Measurements from ENCODE around the gene DYTN. TPM values are rescaled to one million over a fixed set of nuclear protein-coding genes. Genes with fewer than 3 reads are reported as not detected.

The DYTN gene
- total and polyA plus RNA-seq, 9 donors: not detected

DNA sequence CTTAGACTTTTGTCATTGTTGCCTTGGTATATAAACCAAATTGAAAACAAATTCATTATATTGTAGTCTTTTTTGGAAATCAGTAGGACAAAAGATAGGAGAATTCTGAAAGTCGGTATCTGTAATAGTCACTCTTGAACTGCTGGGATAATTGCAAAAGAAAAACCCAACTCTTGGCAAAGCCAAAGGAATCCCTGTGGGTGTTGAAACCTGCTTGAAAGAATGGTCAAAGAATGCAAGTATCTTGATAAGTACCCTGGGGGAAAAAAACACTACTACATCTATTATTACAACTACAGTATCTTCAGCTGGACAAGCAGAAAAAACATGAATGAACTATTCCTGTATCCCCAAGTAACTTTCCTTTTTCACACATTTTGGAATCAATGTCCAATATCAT lies 83.2 kb downstream of the DYTN start:
- TF ChIP-seq EP300 (IDR thresholded peaks at IDR 0.05) (no peak), CTCF (IDR thresholded peaks at IDR 0.05) (no peak), POLR2A (IDR thresholded peaks at IDR 0.05) (no peak)
- intact Hi-C loops (cut with DNase I): no loop called here
- WGBS, 3 donors: 53 to 70% (median 61%) methylated on average over 1 of the region's 1 CpG

GRCh38 chr2:206631340-206631739 lies 86.9 kb downstream of the DYTN start:
- no peak overlapping the region for H3K4me3 ChIP-seq
- H3K27me3 ChIP-seq: no peaks in the 10 kb centered on the region
- H3K4me1 ChIP-seq (ENCODE audit: insufficient read depth): no peaks in the 10 kb centered on the region
- intact Hi-C loops (cut with DNase I): no loop called here
- no peaks in the 10 kb centered on the region for H3K9me3 ChIP-seq
- no peak for DNase-seq
- no peaks in the 10 kb centered on the region for H3K36me3 ChIP-seq
- 52 to 85% (median 64%) methylated on average over 3 of the region's 3 CpGs for WGBS, 3 donors
- H3K27ac ChIP-seq: no peak overlapping the region
- TF ChIP-seq POLR2A (IDR thresholded peaks at IDR 0.05): no peak
- no peak for TF ChIP-seq EP300 (IDR thresholded peaks at IDR 0.05)
- TF ChIP-seq CTCF (IDR thresholded peaks at IDR 0.05): no peak

More for the DNA sequence above, 83.2 kb downstream of the DYTN start:
- H3K27ac ChIP-seq: no peak overlapping the region
- no peaks in the 10 kb centered on the region for H3K27me3 ChIP-seq
- no peak for DNase-seq
- no peaks in the 10 kb centered on the region for H3K9me3 ChIP-seq
- H3K36me3 ChIP-seq: no peaks in the 10 kb centered on the region
- H3K4me1 ChIP-seq (ENCODE audit: insufficient read depth): no peaks in the 10 kb centered on the region
- no peak overlapping the region for H3K4me3 ChIP-seq

- TF ChIP-seq POLR2A (IDR thresholded peaks at IDR 0.05) (no peak), CTCF (IDR thresholded peaks at IDR 0.05) (no peak), EP300 (IDR thresholded peaks at IDR 0.05) (no peak)
- intact Hi-C loops (cut with DNase I): no loop called here
- H3K27me3 ChIP-seq: no peaks in the 10 kb centered on the region
- no peak for DNase-seq
- H3K4me3 ChIP-seq: no peak overlapping the region
- H3K4me1 ChIP-seq (ENCODE audit: insufficient read depth): no peaks in the 10 kb centered on the region
- no peaks in the 10 kb centered on the region for H3K36me3 ChIP-seq
- H3K9me3 ChIP-seq: no peaks in the 10 kb centered on the region
- H3K27ac ChIP-seq: no peak overlapping the region
Observed at GRCh38 chr2:206627632-206628031, 90.6 kb downstream of the DYTN start.

DNA sequence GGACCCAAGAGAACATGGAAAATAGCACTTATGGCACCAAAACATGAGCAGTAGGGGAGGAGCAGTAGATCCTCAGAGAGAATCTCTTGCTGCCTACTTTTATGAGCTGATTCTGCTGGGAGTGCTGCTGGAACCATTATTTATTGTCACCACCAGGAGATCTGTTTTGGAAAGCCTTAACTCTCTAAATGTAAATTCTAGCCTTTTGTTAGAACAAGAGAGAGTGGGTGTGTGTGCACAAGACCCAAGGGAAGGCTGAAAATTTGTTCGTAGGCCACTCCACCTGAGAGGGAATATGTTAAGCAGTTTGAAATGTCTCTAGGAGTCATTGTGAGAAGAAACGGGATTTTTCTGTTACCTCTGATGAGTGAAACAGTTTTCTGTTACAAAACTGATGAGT lies 92.1 kb downstream of the DYTN start:
- Histone ChIP-seq H3K27ac (no peak overlapping the region), H3K4me3 (no peak overlapping the region), H3K27me3 (no peaks in the 10 kb centered on the region), H3K4me1 (ENCODE audit: insufficient read depth) (no peaks in the 10 kb centered on the region), H3K9me3 (no peaks in the 10 kb centered on the region), H3K36me3 (no peaks in the 10 kb centered on the region)
- no peak for DNase-seq
- TF ChIP-seq POLR2A (IDR thresholded peaks at IDR 0.05) (no peak), EP300 (IDR thresholded peaks at IDR 0.05) (no peak), CTCF (IDR thresholded peaks at IDR 0.05) (no peak)
- WGBS, 3 donors: 67 to 72% (median 70%) methylated on average over 2 of the region's 2 CpGs
- intact Hi-C loops (cut with DNase I): no loop called here

GRCh38 chr2:206619011-206619410 lies 99.2 kb downstream of the DYTN start:
- intact Hi-C loops (cut with DNase I): no loop called here
- 67 to 79% (median 79%) methylated on average over 3 of the region's 3 CpGs for WGBS, 3 donors
- H3K4me3 ChIP-seq: no peak overlapping the region
- no peaks in the 10 kb centered on the region for H3K27me3 ChIP-seq
- no peaks in the 10 kb centered on the region for H3K9me3 ChIP-seq
- H3K4me1 ChIP-seq (ENCODE audit: insufficient read depth): no peaks in the 10 kb centered on the region
- no peaks in the 10 kb centered on the region for H3K36me3 ChIP-seq
- DNase-seq: no peak
- no peak overlapping the region for H3K27ac ChIP-seq
- TF ChIP-seq POLR2A (IDR thresholded peaks at IDR 0.05): no peak
- TF ChIP-seq EP300 (IDR thresholded peaks at IDR 0.05): no peak
- no peak for TF ChIP-seq CTCF (IDR thresholded peaks at IDR 0.05)
